Lung (tissue), 12 donors: ENCODE data around the gene HUNK. TPM values are rescaled to one million over a fixed set of nuclear protein-coding genes. Genes with fewer than 3 reads are reported as not detected.

Source experiments
- ATAC-seq: fragments of 200-7000 bp; cut with Tn5 transposase; one replicate; pipeline ENCODE4 v1.9.1; 2020; ENCODE audit warnings: moderate number of reproducible peaks; ENCODE audit not compliant: insufficient read depth, low FRiP score
- DNase-seq, 3 donors: peaks; one replicate each; pipeline ENCODE4 v3.0.0-alpha.2; 2013 to 2017
- H3K27ac ChIP-seq, 2 donors: one replicate each; pipeline ENCODE4 v1.5.1; 2013; ENCODE audit warnings: mild to moderate bottlenecking in 2 of 2, moderate library complexity in 2 of 2, control low read depth in 1 of 2, inconsistent platforms in 1 of 2, low read depth in 1 of 2, low read length in 1 of 2
- H3K27me3 ChIP-seq, 3 donors: one replicate each; pipeline ENCODE4 v1.5.1; 2013; ENCODE audit warnings: low read length in 2 of 3; ENCODE audit not compliant: control insufficient read depth in 3 of 3, insufficient read depth in 3 of 3
- H3K36me3 ChIP-seq, 4 donors: one replicate each; pipeline ENCODE4 v1.5.1; 2013; ENCODE audit warnings: low read length in 4 of 4, mild to moderate bottlenecking in 1 of 4, moderate library complexity in 1 of 4; ENCODE audit not compliant: control insufficient read depth in 4 of 4, insufficient read depth in 4 of 4
- H3K4me1 ChIP-seq, 5 donors: one replicate each; pipeline ENCODE4 v1.5.1; 2013; ENCODE audit warnings: low read length in 5 of 5, mild to moderate bottlenecking in 2 of 5, moderate library complexity in 1 of 5; ENCODE audit not compliant: control insufficient read depth in 5 of 5, insufficient read depth in 5 of 5
- H3K4me3 ChIP-seq: one replicate; pipeline ENCODE4 v1.5.1; 2013; ENCODE audit warnings: mild to moderate bottlenecking, control low read depth, moderate library complexity
- H3K9ac ChIP-seq, 2 donors: one replicate each; pipeline ENCODE4 v1.5.1; 2013; ENCODE audit warnings: low read length in 2 of 2, control low read depth in 1 of 2; ENCODE audit not compliant: insufficient read depth in 1 of 2
- H3K9me3 ChIP-seq, 4 donors: one replicate each; pipeline ENCODE4 v1.5.1; 2013; ENCODE audit warnings: low read length in 3 of 4, mild to moderate bottlenecking in 1 of 4, moderate library complexity in 1 of 4; ENCODE audit not compliant: control insufficient read depth in 4 of 4, insufficient read depth in 3 of 4
- WGBS, 2 donors: extraction: QIAGEN DNeasy Blood & Tissue Kit; methylation state at CpG; one replicate each; pipeline ENCODE4 v1.1.7; 2013; 5-methylcytosine and 5-hydroxymethylcytosine counted together
- polyA plus RNA-seq, 2 donors: library from polyadenylated mRNA; stranded (reverse); fragments of 200-250 nt; gene quantifications; one replicate each; pipeline ENCODE4 v1.2.1, GENCODE V29; 2013
- total RNA-seq, 2 donors: library from RNA; depleted of rRNA in 1 of 2; stranded (reverse); fragments of >200 nt in 1 of 2; gene quantifications; one replicate each; pipeline ENCODE4 v1.2.1, GENCODE V29; 2014 to 2021
- TF ChIP-seq, protein P1 (sequence below): IDR thresholded peaks from 2 replicates; pipeline ENCODE4 v1.5.1; 2012; ENCODE audit warnings: mild to moderate bottlenecking; ENCODE audit errors: control extremely low read depth, extremely low read depth
- donor health status: control.
- donor health status: control.
- donor health status: Bipolar disorder and iron deficiency.
- donor health status: healthy.
- donor health status: DM: yes; HTN: yes; CAD: no.

HUNK gene
- total and polyA plus RNA-seq, 4 donors = 0.27 to 2.4 (median 1.4) TPM

DNA sequence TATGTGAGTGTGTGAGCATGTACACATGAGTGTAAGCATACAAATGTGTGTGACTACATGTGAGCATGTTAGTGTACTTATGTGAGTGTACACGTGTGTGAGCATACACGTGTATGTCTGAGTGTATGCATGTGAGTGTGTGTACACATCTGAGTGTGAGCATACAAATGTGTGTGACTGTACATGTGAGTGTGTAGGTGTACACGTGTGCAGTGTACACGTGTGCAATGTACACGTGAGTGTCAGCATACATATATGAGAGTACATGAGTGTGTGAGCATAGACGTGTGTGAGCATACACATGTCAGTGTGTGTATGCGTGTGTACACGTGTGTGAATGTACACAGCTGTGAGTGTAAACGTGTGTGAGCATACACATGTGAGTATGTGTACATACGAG is 170.6 kb downstream of the HUNK start:
- H3K4me3 ChIP-seq = no peak overlapping the region
- H3K4me1 ChIP-seq = peaks cover 0 to 5% (median 0%) of the 10 kb centered on the region in 5 donors
- DNase-seq = no peak
- TF ChIP-seq, protein P1, sequence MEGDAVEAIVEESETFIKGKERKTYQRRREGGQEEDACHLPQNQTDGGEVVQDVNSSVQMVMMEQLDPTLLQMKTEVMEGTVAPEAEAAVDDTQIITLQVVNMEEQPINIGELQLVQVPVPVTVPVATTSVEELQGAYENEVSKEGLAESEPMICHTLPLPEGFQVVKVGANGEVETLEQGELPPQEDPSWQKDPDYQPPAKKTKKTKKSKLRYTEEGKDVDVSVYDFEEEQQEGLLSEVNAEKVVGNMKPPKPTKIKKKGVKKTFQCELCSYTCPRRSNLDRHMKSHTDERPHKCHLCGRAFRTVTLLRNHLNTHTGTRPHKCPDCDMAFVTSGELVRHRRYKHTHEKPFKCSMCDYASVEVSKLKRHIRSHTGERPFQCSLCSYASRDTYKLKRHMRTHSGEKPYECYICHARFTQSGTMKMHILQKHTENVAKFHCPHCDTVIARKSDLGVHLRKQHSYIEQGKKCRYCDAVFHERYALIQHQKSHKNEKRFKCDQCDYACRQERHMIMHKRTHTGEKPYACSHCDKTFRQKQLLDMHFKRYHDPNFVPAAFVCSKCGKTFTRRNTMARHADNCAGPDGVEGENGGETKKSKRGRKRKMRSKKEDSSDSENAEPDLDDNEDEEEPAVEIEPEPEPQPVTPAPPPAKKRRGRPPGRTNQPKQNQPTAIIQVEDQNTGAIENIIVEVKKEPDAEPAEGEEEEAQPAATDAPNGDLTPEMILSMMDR = no peak
- H3K27ac ChIP-seq = no peak overlapping the region
- 90 to 95% methylated on average over 10 of the region's 10 CpGs for WGBS, 2 donors
- no peak for ATAC-seq
- H3K9me3 ChIP-seq = peaks cover 0 to 6% (median 0%) of the 10 kb centered on the region in 4 donors
- H3K27me3 ChIP-seq = no peaks in the 10 kb centered on the region
- no peaks in the 10 kb centered on the region for H3K36me3 ChIP-seq
- H3K9ac ChIP-seq = no peak overlapping the region

DNA sequence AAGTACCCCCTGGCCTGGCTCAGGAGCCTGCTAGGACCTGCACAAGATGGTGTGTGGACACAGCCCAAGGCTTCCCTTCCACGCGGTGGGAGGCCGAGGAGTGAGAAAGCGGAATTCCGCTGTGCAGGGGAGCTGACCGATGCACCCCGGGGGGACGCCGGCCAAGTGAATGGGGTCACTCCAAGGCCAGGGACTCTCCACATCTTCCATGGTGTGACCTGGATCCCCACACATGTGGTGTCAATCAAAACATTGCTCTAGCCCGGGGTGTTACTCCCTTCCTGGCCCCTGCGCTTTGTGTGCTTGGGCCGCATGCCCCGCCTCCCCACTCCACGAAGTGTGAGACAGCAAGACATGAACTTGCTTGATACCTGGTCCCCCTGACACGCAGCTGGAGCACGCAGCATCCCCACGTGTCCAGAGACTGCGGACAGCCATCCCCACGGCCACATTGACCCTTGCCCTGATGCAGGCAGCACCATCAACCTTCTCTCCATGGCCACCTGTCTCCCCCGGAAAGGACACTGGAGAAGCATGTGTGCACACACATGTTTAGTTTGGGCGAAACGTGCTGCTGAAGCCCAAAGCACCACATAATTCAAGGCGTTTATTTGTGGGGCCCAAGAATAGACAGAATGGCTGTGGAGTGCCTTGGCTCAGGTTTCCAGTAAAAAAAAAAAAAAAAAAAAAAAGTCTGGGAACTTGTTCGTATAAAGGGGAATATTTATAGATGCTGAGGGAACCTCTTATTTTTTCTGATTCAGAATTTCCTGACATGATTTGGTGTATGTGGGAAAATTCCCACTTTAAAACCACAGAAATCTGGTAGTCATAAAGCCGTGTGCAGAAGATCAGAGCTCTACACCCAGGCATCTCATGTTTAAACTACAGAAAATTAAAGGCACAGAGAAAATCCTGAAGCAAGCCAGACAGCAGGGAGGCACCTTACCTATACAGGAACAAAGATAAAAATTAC is 171.7 kb downstream of the HUNK start:
- TF ChIP-seq, protein P1 = no peak
- H3K9me3 ChIP-seq = peaks cover 0 to 6% (median 0%) of the 10 kb centered on the region in 4 donors
- no peak overlapping the region for H3K4me3 ChIP-seq
- no peaks in the 10 kb centered on the region for H3K36me3 ChIP-seq
- DNase-seq = no peak
- WGBS, 2 donors = 81 to 89% methylated on average over 25 of the region's 25 CpGs
- ATAC-seq = no peak
- no peak overlapping the region for H3K9ac ChIP-seq
- peaks cover 0 to 5% (median 0%) of the 10 kb centered on the region in 5 donors for H3K4me1 ChIP-seq
- H3K27ac ChIP-seq = no peak overlapping the region
- H3K27me3 ChIP-seq = no peaks in the 10 kb centered on the region

DNA sequence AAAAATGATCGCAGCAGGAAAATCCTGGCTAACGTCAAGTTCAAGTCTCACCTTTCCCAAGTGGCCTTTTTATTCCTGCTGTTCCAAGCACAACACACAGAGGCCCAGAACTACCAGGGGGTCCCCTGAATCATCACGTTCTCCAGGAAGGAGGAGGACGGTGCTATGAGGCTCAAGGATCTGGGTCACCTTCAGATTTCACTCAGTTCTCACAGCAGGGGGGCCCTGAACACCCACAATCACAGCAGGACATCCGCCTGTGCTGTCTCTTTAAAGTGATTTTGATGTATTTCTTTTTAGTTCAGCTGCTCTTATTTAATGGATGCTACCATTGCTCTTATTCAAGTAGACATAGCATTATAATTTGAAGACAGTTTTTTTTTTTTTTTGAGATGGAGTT is 173.4 kb downstream of the HUNK start:
- WGBS, 2 donors = 72 to 84% methylated on average over 5 of the region's 5 CpGs
- ATAC-seq = no peak

More for the DNA sequence above, 173.4 kb downstream of the HUNK start:
- Histone ChIP-seq H3K4me3 (no peak overlapping the region), H3K36me3 (no peaks in the 10 kb centered on the region), H3K9me3 (peaks cover 0 to 9% (median 0%) of the 10 kb centered on the region in 4 donors), H3K27ac (no peak overlapping the region), H3K27me3 (no peaks in the 10 kb centered on the region), H3K9ac (no peak overlapping the region), H3K4me1 (peaks cover 0 to 10% (median 0%) of the 10 kb centered on the region in 5 donors)
- DNase-seq = no peak
- TF ChIP-seq, protein P1 = no peak
